Measurements from ENCODE around the gene LGI4. TPM values are rescaled to one million over a fixed set of nuclear protein-coding genes. Genes with fewer than 3 reads are reported as not detected.

The LGI4 gene
- total and polyA plus RNA-seq, 2 experiments from 2014 or later = 3.4 to 4.3 TPM

- Mint-ChIP-seq H3K27me3 (ENCODE audit: insufficient read depth, low read depth, poor library complexity) (peaks cover 5% of the 10 kb centered on the region), H3K9me3 (peaks cover 8% of the 10 kb centered on the region), H3K36me3 (ENCODE audit: low read depth) (peaks cover 12% of the 10 kb centered on the region), H3K27ac (no peak overlapping the region), H3K4me3 (no peak overlapping the region), H3K4me1 (peaks cover 5% of the 10 kb centered on the region; the same call in 1 of the 3 replicates)
- H3K27ac ChIP-seq (ENCODE audit: low read depth) = no peak overlapping the region
- no peaks in the 10 kb centered on the region for H3K79me2 ChIP-seq (replicated peaks; ENCODE audit: insufficient read depth)
- TF ChIP-seq CTCF (conservative IDR thresholded peaks at IDR 0.05; ENCODE audit: low read depth in 2 of 2) (no peak), EZH2 (IDR thresholded peaks at IDR 0.05; ENCODE audit: low read depth, unreplicated experiment) (no peak), ZNF331 (CRISPR knock-in tag; IDR thresholded peaks at IDR 0.05; ENCODE audit: low read depth) (no peak), REST (IDR thresholded peaks at IDR 0.05; ENCODE audit: unreplicated experiment) (no peak), CREB1 (CRISPR knock-in tag; IDR thresholded peaks at IDR 0.05; ENCODE audit: low read depth) (no peak), STAT1 (IDR thresholded peaks at IDR 0.05; ENCODE audit: unreplicated experiment) (no peak), POLR2AphosphoS5 (IDR thresholded peaks at IDR 0.05; ENCODE audit: low read depth) (no peak), ZNF462 (CRISPR knock-in tag; IDR thresholded peaks at IDR 0.05) (no peak), ETS1 (IDR thresholded peaks at IDR 0.05) (no peak), JUNB (IDR thresholded peaks at IDR 0.05; ENCODE audit: unreplicated experiment) (no peak), ZNF114 (CRISPR knock-in tag; IDR thresholded peaks at IDR 0.05) (no peak), EZH2phosphoT487 (IDR thresholded peaks at IDR 0.05; ENCODE audit: unreplicated experiment) (no peak), NANOG (IDR thresholded peaks at IDR 0.05; ENCODE audit: borderline replicate concordance) (no peak)
- no peak overlapping the region for H3K4me2 ChIP-seq
- ATAC-seq (no peak), DNase-seq (ENCODE audit: low spot score) (no peak)
- no peaks in the 10 kb centered on the region for H3K27me3 ChIP-seq (ENCODE audit: insufficient read depth)
- H3K36me3 ChIP-seq (ENCODE audit: insufficient read depth) = 0 out of 2 replicates have a peak, but pooled peaks cover 9% of the 10 kb centered on the region
- no peaks in the 10 kb centered on the region; the same call in 1 of the 2 replicates for H3K9me2 ChIP-seq (ENCODE audit: insufficient read depth)
- no peak overlapping the region for H3K4me3 ChIP-seq
- H2AFZ ChIP-seq = no peak overlapping the region
- H3F3A ChIP-seq (replicated peaks; ENCODE audit: low read depth) = no peaks in the 10 kb centered on the region
- H3K4me1 ChIP-seq (ENCODE audit: insufficient read depth) = 0 out of 2 replicates have a peak, but pooled peaks cover 5% of the 10 kb centered on the region
- H4K20me1 ChIP-seq (replicated peaks; ENCODE audit: insufficient read depth) = no peaks in the 10 kb centered on the region
Measured at GRCh38 chr19:35176181-35176570, 41.3 kb upstream of the LGI4 start.

All from GM23338 (cell line).